HEK293T (cell line): ENCODE measurements around the gene TYRO3.
"Not testable (repeated sequence)": the region's sequence is repeated elsewhere in the genome, so short reads cannot be mapped to it uniquely, and the experiment has no call there.

Source experiments
- CTCF ChIA-PET: fragments of 350-600 bp; formaldehyde crosslinking; extraction: SDS; loops from one replicate; lab custom pipeline; 2021; ENCODE audit warnings: antibody characterized with exemption, inconsistent platforms; lab: Yijun Ruan, JAX
- POLR2A ChIA-PET: fragments of 350-600 bp; formaldehyde crosslinking; extraction: SDS; loops from one replicate; lab custom pipeline; 2020; ENCODE audit warnings: antibody characterized with exemption, inconsistent platforms; lab: Yijun Ruan, JAX
- DNase-seq: peaks from one replicate; pipeline ENCODE4 v3.0.0; 2012; ENCODE audit warnings: mixed read lengths; ENCODE audit errors: extremely low spot score
- ARNT ChIP-seq: fragments of 450-650 bp; IDR thresholded peaks from 2 replicates; pipeline ENCODE4 v1.6.1; 2017; ENCODE audit warnings: mild to moderate bottlenecking
- BHLHE40 ChIP-seq: fragments of 450-650 bp; IDR thresholded peaks from 2 replicates; pipeline ENCODE4 v1.6.1; 2016; ENCODE audit warnings: mild to moderate bottlenecking, moderate library complexity, borderline replicate concordance
- CTBP1 ChIP-seq: fragments of 450-650 bp; IDR thresholded peaks from 2 replicates; pipeline ENCODE4 v1.6.1; 2016; ENCODE audit warnings: borderline replicate concordance
- ELF4 ChIP-seq: fragments of 450-650 bp; IDR thresholded peaks from 2 replicates; pipeline ENCODE4 v1.6.1; 2017; ENCODE audit warnings: antibody characterized with exemption
- FOXA1 ChIP-seq: fragments of 450-650 bp; IDR thresholded peaks from 2 replicates; pipeline ENCODE4 v1.6.1; 2016; ENCODE audit warnings: mild to moderate bottlenecking
- FOXK2 ChIP-seq: fragments of 450-650 bp; IDR thresholded peaks from 2 replicates; pipeline ENCODE4 v1.6.1; 2016; ENCODE audit warnings: mild to moderate bottlenecking
- FOXM1 ChIP-seq: fragments of 450-650 bp; IDR thresholded peaks from 2 replicates; pipeline ENCODE4 v1.6.1; 2017; ENCODE audit warnings: mild to moderate bottlenecking, borderline replicate concordance
- HDGF ChIP-seq: fragments of 450-650 bp; IDR thresholded peaks from 2 replicates; pipeline ENCODE4 v1.6.1; 2017; ENCODE audit warnings: antibody characterized with exemption, borderline replicate concordance
- L3MBTL2 ChIP-seq: fragments of 450-650 bp; conservative IDR thresholded peaks from 2 replicates; pipeline ENCODE4 v1.6.1; 2016; ENCODE audit warnings: mild to moderate bottlenecking
- LEF1 ChIP-seq: fragments of 450-650 bp; IDR thresholded peaks from 2 replicates; pipeline ENCODE4 v1.6.1; 2017; ENCODE audit warnings: mild to moderate bottlenecking, borderline replicate concordance
- NFRKB ChIP-seq: fragments of 450-650 bp; IDR thresholded peaks from 2 replicates; pipeline ENCODE4 v1.6.1; 2016; ENCODE audit warnings: mild to moderate bottlenecking, moderate library complexity
- SP1 ChIP-seq: fragments of 450-650 bp; IDR thresholded peaks from 2 replicates; pipeline ENCODE4 v1.6.1; 2017
- SUZ12 ChIP-seq: fragments of 450-650 bp; IDR thresholded peaks from 2 replicates; pipeline ENCODE4 v1.6.1; 2016; ENCODE audit warnings: mild to moderate bottlenecking
- TARDBP ChIP-seq: fragments of 450-650 bp; IDR thresholded peaks from 2 replicates; pipeline ENCODE4 v1.6.1; 2016
- ZNF384 ChIP-seq: fragments of 450-650 bp; IDR thresholded peaks from 2 replicates; pipeline ENCODE4 v1.6.1; 2016

The TYRO3 gene

DNA sequence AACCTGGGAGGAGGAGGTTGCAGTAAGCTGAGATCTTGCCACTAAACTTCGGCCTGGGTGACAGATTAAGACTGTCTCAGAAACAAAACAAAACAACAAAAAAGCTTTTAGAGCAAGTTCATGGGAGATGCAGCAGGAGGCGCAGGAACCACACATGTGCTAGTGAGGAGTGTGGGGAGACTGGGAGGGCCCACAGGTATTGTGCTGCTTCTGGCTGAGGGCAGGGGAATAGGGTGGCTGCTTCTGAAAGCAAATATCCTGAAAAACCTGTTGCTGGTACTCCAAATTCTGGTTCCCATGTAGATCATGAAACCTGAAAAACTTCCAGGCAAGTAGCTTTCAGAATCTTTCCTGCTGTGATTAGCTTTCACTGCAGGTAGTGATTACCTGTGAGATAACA, 22.1 kb downstream of the TYRO3 start:
- POLR2A ChIA-PET = no interaction called here
- no peak for TF ChIP-seq NFRKB
- no peak for TF ChIP-seq FOXK2
- no peak for TF ChIP-seq ZNF384
- no peak for TF ChIP-seq FOXA1
- no peak for TF ChIP-seq ARNT
- no peak for TF ChIP-seq SUZ12
- no peak for TF ChIP-seq ELF4
- no peak for TF ChIP-seq CTBP1
- no peak for TF ChIP-seq SP1
- TF ChIP-seq LEF1 = no peak
- no peak for TF ChIP-seq FOXM1
- TF ChIP-seq L3MBTL2 = no peak
- TF ChIP-seq BHLHE40 = no peak
- CTCF ChIA-PET = interaction anchor here (0.9 to 1.5 kb wide), 5 partner anchors 22 to 237 kb away, joined by 3 to 8 read pairs (median 3); partner anchors contain the start of gene MAPKBP1
- DNase-seq = no peak

DNA sequence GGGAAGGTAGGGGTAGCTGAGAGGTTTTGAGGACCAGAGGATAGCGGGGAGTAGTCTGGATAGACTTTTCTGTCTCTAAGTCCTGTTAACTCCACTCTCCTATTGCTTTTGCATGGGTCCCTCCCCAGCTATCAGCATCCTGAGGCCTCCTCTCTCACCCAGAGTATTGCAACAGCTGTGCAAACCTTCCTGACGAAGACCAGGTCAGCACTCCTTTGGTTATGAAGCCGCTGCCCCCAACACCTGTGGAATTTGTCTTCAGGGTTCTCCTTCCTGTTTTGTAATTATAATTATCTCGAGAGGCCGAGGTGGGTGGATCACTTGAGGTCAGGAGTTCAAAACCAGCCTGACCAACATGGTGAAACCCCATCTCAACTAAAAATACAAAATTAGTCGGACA, 24.8 kb downstream of the TYRO3 start:
- TF ChIP-seq SUZ12 = no peak
- TF ChIP-seq ARNT = no peak
- no peak for TF ChIP-seq HDGF
- TF ChIP-seq NFRKB = no peak
- no peak for TF ChIP-seq FOXA1
- no peak for TF ChIP-seq FOXM1
- ChIA-PET POLR2A (no interaction called here), CTCF (interaction anchor here (0.6 kb wide), 1 partner anchor 12 kb away, joined by 3 read pairs; no protein-coding TSS in a partner anchor)
- no peak for DNase-seq

DNA sequence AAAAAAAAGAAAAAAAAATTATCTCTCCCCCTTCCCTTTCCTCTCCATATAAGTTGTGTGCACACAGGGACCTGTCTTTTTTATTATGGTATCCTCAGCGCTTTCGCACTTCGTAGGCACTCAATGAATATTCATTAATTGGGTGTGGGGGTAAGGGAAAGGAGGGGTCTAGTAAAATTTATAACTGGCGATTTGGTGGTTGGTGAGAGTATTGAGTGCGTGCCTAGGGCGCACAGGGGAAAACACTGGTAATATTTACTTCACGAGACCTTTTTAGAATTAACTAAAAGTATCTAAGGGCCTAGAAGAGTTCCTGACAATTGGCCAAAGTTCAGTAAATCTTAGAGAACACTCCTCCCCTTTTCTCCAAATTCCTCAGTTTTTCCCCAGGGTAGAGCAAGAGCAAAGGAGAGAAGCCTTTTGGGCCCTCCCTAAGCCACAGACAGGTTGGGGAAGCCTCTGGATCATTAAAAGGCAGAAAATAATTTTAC, 25.7 kb downstream of the TYRO3 start:
- no peak for DNase-seq
- TF ChIP-seq ARNT = no peak
- no peak for TF ChIP-seq FOXM1
- no peak for TF ChIP-seq SUZ12
- no peak for TF ChIP-seq ELF4
- TF ChIP-seq SP1 = no peak
- TF ChIP-seq ZNF384 = peak; percentile 30; the same call in 1 of the 2 replicates
- CTCF ChIA-PET = no interaction called here
- POLR2A ChIA-PET = interaction anchor here (1.0 kb wide), 1 partner anchor 19 kb away, joined by 3 read pairs; no protein-coding TSS in a partner anchor

DNA sequence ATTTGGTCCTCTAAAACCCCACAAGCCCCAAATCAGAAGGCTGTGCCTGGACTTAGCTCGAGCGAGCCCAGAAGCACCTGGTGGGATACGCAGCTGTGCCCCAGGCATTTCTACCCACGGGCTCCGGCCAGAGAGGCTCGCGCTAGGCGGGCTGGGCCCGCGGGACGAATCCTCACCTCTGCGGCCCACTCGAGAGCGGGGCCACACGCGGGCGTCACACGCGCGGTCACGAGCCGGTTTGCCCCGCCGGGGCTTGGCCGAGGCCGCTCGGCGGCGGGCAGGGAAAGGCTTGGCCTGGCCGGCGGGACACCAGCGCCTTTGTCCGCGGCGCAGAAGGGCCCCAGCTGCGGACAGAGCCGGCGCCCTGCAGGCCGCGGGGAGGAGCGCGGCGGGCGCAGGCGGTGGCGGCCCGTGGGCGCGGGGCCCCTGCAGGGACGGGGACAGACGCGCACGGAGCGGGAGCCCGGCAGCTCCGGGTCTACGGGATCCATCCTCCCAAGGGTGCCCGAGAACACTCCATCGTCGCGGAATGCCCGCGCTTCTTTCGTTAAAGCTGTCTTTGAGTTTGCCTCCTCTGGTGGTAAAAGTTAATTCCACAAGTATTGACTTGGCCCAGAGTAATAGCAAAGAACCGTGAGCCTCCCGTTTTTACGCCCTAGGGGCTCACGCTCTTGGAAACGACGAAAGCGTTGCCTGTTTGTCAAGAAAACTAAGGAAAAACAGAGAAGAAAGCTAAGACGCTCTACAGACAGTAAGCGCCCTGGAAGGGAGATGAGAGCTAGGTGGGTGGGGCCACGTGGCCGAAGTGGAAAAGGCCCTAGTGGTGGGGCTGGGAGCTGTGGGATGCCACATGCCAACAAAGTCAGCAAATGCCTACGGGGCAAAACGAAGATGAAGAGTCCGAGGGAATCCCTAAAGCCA, 26.4 kb downstream of the TYRO3 start:
- CTCF ChIA-PET = interaction anchor here (1.0 kb wide), 1 partner anchor 28 kb away, joined by 4 read pairs; no protein-coding TSS in a partner anchor
- TF ChIP-seq CTBP1 (no peak), TARDBP (0 out of 2 replicates have a peak, but pooled peaks have one; percentile 49), L3MBTL2 (peak; percentile 91)
- peak; percentile 42 for DNase-seq
- POLR2A ChIA-PET = interaction anchor here (1.0 kb wide), 1 partner anchor 18 kb away, joined by 3 read pairs; no protein-coding TSS in a partner anchor

DNA sequence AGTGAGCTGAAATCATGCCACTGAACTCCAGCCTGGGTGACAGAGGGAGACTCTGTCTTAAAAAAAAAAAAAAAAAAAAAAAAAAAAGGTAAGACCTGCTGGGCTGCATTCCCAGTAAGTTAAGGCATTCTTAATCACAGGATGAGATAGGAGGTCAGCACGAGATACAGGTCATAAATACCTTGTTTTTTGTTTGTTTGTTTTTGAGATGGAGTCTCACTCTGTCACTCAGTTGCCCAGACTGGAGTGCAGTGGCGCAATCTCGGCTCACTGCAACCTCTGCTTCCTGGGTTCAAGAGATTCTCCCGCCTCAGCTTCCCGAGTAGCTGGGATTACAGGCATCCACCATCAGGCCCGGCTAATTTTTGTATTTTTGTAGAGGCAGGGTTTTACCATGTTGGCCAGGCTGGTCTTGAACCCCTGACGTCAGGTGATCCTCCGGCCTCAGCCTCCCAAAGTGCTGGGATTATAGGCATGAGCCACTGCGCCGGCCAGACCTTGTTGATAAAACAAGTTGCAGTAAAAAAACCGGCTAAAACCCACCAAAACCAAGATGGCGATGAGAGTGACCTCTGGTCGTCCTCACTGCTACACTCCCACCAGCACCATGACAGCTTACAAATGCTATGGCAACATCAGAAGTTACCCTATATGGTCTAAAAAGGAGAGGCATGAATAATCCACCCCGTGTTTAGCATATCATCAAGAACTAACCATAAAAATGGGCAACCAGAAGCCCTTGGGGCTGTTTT, 27.7 kb downstream of the TYRO3 start:
- CTCF ChIA-PET = interaction anchor here (1.2 kb wide), 1 partner anchor 17 kb away, joined by 3 read pairs; no protein-coding TSS in a partner anchor
- POLR2A ChIA-PET, DNase-seq: not testable (repeated sequence)

DNA sequence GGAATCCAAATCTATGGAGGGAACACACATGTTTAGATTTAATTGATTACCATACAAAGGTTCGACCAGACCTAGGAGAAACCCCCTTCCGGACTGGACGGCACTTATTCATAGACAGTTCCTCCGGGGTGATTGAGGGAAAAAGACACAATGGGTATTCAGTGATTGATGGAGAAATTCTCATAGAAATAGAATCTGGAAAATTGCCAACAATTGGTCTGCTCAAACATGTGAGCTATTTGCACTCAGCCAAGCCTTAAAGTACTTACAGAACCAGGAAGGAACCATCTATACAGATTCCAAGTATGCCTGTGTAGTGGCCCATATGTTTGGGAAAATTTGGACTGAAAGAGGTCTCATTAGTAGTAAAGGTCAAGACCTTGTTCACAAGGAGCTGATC, 30.0 kb downstream of the TYRO3 start:
- CTCF ChIA-PET, DNase-seq: not testable (repeated sequence)
- POLR2A ChIA-PET = interaction anchor here (0.8 kb wide), 1 partner anchor 8 kb away, joined by 3 read pairs; no protein-coding TSS in a partner anchor

DNA sequence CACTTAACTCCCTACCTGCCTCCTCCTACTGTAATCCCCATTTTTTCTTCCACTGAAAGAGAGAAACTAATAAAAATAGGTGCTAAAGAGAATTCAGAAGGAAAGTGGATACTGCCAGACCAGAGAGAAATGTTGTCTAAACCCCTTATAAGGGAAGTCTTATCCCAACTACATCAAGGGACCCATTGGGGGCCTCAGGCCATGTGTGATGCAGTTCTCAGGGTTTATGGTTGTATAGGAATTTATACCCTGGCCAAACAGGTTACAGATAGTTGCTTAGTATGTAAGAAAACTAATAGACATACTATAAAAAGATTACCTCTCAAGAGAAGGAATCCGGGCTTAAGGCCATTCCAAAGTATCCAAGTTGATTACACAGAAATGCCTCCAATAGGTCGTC, 30.6 kb downstream of the TYRO3 start:
- DNase-seq, CTCF ChIA-PET, POLR2A ChIA-PET: not testable (repeated sequence)

DNA sequence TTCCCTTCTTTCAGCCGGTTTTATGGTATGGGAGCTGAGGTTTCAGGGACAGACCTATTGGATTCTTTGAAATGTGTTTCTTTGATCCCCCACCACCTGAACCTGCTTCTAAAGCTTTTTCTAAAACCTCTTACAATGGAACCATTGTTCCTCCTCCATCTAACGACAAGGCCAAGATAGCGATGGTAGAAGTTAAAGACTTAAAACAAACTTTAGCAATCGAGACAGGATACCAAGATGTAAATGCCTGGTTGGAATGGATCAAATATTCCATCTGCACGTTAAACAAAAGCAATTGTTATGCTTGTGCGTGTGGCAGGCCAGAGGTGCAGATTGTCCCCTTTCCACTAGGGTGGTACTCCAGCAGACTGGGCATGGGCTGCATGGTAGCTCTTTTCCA, 32.2 kb downstream of the TYRO3 start:
- CTCF ChIA-PET = interaction anchor here (0.9 to 1.0 kb wide), 2 partner anchors 12 to 142 kb away, joined by 3 read pairs; no protein-coding TSS in a partner anchor
- POLR2A ChIA-PET, DNase-seq: not testable (repeated sequence)

DNA sequence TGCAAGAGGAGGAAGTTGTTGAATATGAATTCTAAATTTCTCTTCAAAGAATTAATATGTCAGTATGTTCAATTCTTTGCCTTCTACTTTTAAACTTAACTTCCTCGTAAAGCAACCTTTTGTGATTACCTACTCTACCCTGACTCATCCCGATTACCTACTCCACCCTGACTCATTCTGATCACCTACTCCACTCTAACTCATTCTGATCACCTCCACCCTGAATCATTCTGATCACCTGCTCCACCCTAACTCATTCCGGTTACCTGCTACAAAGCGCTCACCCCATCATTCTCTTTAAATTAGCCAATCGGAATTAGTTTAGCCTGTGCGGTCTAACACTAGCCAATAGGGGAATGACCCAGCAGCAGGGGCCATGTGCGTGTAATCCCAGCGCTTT, 33.7 kb downstream of the TYRO3 start:
- CTCF ChIA-PET = interaction anchor here (0.6 kb wide), 1 partner anchor 30 kb away, joined by 5 read pairs; no protein-coding TSS in a partner anchor
- POLR2A ChIA-PET, DNase-seq: not testable (repeated sequence)
